PC-9 (cell line): Measurements from ENCODE around the gene COA8. TPM values are rescaled to one million over a fixed set of nuclear protein-coding genes. Genes with fewer than 3 reads are reported as not detected.
A peak's percentile ranks its signal among the peaks of the same experiment; 100 is the strongest.

Source experiments
- BruUV-seq: library from RNA; stranded (reverse); fragments of 400-500 nt; replicated peaks from 2 replicates; lab custom pipeline; 2021; lab: Mats Ljungman, UMichigan
- CTCF ChIA-PET: fragments of 300-600 bp; sonication (Branson Sonifier 250); formaldehyde crosslinking; loops from one replicate; lab custom pipeline; 2022; ENCODE audit warnings: antibody characterized with exemption; lab: Charles Lee
- POLR2A ChIA-PET: fragments of 300-600 bp; sonication (Branson Sonifier 250); formaldehyde crosslinking; loops from one replicate; lab custom pipeline; 2022; ENCODE audit warnings: antibody characterized with exemption; ENCODE audit not compliant: unreplicated experiment; lab: Charles Lee
- DNase-seq, 2 experiments: peaks; one replicate each; pipeline versions ENCODE4 v3.0.0 to v3.0.0-alpha.2; 2015 to 2022; ENCODE audit warnings: mixed read lengths in 1 of 2
- H2AFZ ChIP-seq: fragments of 200-600 bp; sonication (generic); 2 replicates; pipeline ENCODE4 v1.8.1; 2017; ENCODE audit warnings: antibody characterized with exemption
- H3F3A ChIP-seq: fragments of 200-600 bp; sonication (generic); 2 replicates; pipeline ENCODE4 v1.8.1; 2017; ENCODE audit warnings: antibody characterized with exemption, mild to moderate bottlenecking, low read depth; ENCODE audit not compliant: insufficient read depth
- H3K27ac ChIP-seq: fragments of 200-600 bp; sonication (generic); 2 replicates; pipeline ENCODE4 v1.6.1; 2016; ENCODE audit warnings: mixed run types
- H3K27me3 ChIP-seq: fragments of 200-600 bp; sonication (generic); 2 replicates; pipeline ENCODE4 v1.6.1; 2016; ENCODE audit warnings: low read depth, mixed run types; ENCODE audit not compliant: insufficient read depth
- H3K36me3 ChIP-seq: fragments of 200-600 bp; sonication (generic); 2 replicates; pipeline ENCODE4 v1.6.1; 2016; ENCODE audit warnings: low read depth, mixed run types
- H3K4me1 ChIP-seq: fragments of 200-600 bp; sonication (generic); replicated peaks from 2 replicates; pipeline ENCODE4 v1.6.1; 2016; ENCODE audit warnings: mixed run types; ENCODE audit not compliant: insufficient read depth
- H3K4me2 ChIP-seq: fragments of 200-600 bp; sonication (generic); 2 replicates; pipeline ENCODE4 v1.6.1; 2017; ENCODE audit warnings: mixed run types
- H3K4me3 ChIP-seq: fragments of 200-600 bp; sonication (generic); 2 replicates; pipeline ENCODE4 v1.6.1; 2016; ENCODE audit warnings: mixed run types
- H3K79me2 ChIP-seq: fragments of 200-600 bp; sonication (generic); 2 replicates; pipeline ENCODE4 v1.6.1; 2017; ENCODE audit warnings: low read depth, mixed run types
- H3K9me2 ChIP-seq: fragments of 200-600 bp; sonication (generic); 2 replicates; pipeline ENCODE4 v1.8.1; 2017; ENCODE audit warnings: mild to moderate bottlenecking; ENCODE audit not compliant: insufficient read depth
- H3K9me3 ChIP-seq: fragments of 200-600 bp; sonication (generic); 2 replicates; pipeline ENCODE4 v1.8.1; 2016; ENCODE audit warnings: low read depth; ENCODE audit not compliant: insufficient read depth
- H4K20me1 ChIP-seq: fragments of 200-600 bp; sonication (generic); 2 replicates; pipeline ENCODE4 v1.8.1; 2017; ENCODE audit not compliant: insufficient read depth
- CTCF ChIP-seq: fragments of 200-600 bp; sonication (generic); conservative IDR thresholded peaks from 2 replicates; pipeline ENCODE4 v1.6.1; 2017; ENCODE audit warnings: mixed run types, antibody characterized with exemption, mild to moderate bottlenecking, moderate library complexity
- EZH2 ChIP-seq: fragments of 200-600 bp; sonication (generic); IDR thresholded peaks from 2 replicates; pipeline ENCODE4 v1.8.0; 2017; ENCODE audit warnings: antibody characterized with exemption, low read depth
- intact Hi-C: fragments of 100-400 bp; cut with micrococcal nuclease; formaldehyde crosslinking; loops from one replicate; pipeline ENCODE4 v1.10.0; 2022; ENCODE audit not compliant: unreplicated experiment
- total RNA-seq: library from RNA; stranded (reverse); gene quantifications from 2 replicates; pipeline ENCODE4 v1.2.3, GENCODE V29; 2021

COA8 gene
- total RNA-seq, 1 experiment from 2014 or later: 101 TPM

GRCh38 chr14:103526914-103527248, 35.9 kb upstream of the COA8 start:
- Histone ChIP-seq H3K4me2 (peak overlapping the region; percentile 97; the same call in 1 of the 2 replicates), H3K27ac (no peak overlapping the region), H3K4me1 (peaks cover 27% of the 10 kb centered on the region), H3K36me3 (0 out of 2 replicates have a peak, but pooled peaks cover 12% of the 10 kb centered on the region), H2AFZ (no peak overlapping the region), H3K9me3 (no peaks in the 10 kb centered on the region), H3K79me2 (peaks cover 41% of the 10 kb centered on the region), H3K9me2 (no peaks in the 10 kb centered on the region), H3F3A (peaks cover 45% of the 10 kb centered on the region), H4K20me1 (peaks cover 20% of the 10 kb centered on the region), H3K27me3 (no peaks in the 10 kb centered on the region), H3K4me3 (no peak overlapping the region)
- TF ChIP-seq EZH2 (no peak), CTCF (no peak)
- no peak for DNase-seq
- ChIA-PET CTCF (no interaction called here), POLR2A (interaction anchor here (0.6 kb wide), 1 partner anchor 34 kb away, joined by 3 read pairs; no protein-coding TSS in a partner anchor)
- intact Hi-C loops: no loop called here
- BruUV-seq: no TSS peak

GRCh38 chr14:103527408-103528145, 35.2 kb upstream of the COA8 start:
- Histone ChIP-seq H3K79me2 (peaks cover 44% of the 10 kb centered on the region), H3K9me2 (no peaks in the 10 kb centered on the region), H3K27me3 (no peaks in the 10 kb centered on the region), H3K4me1 (peaks cover 23% of the 10 kb centered on the region), H3K4me2 (peak overlapping the region; percentile 97), H3K4me3 (peak overlapping the region; percentile 79; the same call in 1 of the 2 replicates), H3K36me3 (0 out of 2 replicates have a peak, but pooled peaks cover 12% of the 10 kb centered on the region), H2AFZ (no peak overlapping the region), H4K20me1 (peaks cover 27% of the 10 kb centered on the region), H3F3A (peaks cover 45% of the 10 kb centered on the region), H3K27ac (no peak overlapping the region), H3K9me3 (no peaks in the 10 kb centered on the region)
- no peak for TF ChIP-seq EZH2
- TF ChIP-seq CTCF: no peak
- intact Hi-C loops: no loop called here
- no peak for DNase-seq
- CTCF ChIA-PET: interaction anchor here (0.8 to 1.9 kb wide), 2 partner anchors 9 to 11 kb away, joined by 3 to 10 read pairs; no protein-coding TSS in a partner anchor
- BruUV-seq: no TSS peak
- POLR2A ChIA-PET: interaction anchor here (0.6 kb wide), 3 partner anchors 14 to 34 kb away, joined by 3 read pairs; no protein-coding TSS in a partner anchor

- TF ChIP-seq EZH2 (no peak), CTCF (no peak)
- H2AFZ ChIP-seq: peak overlapping the region; percentile 87
- peak overlapping the region; percentile 97 for H3K4me2 ChIP-seq
- H4K20me1 ChIP-seq: peaks cover 32% of the 10 kb centered on the region
- intact Hi-C loops: no loop called here
- H3K27ac ChIP-seq: no peak overlapping the region
- ChIA-PET CTCF (interaction anchor here (0.8 to 1.9 kb wide), 2 partner anchors 10 to 11 kb away, joined by 3 to 10 read pairs; no protein-coding TSS in a partner anchor), POLR2A (interaction anchor here (0.6 to 1.0 kb wide), 5 partner anchors 13 to 69 kb away, joined by 3 to 6 read pairs (median 3); no protein-coding TSS in a partner anchor)
- peaks cover 44% of the 10 kb centered on the region for H3K79me2 ChIP-seq
- 0 out of 2 replicates have a peak, but pooled peaks cover 12% of the 10 kb centered on the region for H3K36me3 ChIP-seq
- no peaks in the 10 kb centered on the region for H3K27me3 ChIP-seq
- peak in 1 of 2 experiments; percentile 40 for DNase-seq
- H3K4me1 ChIP-seq: peaks cover 23% of the 10 kb centered on the region
- peak overlapping the region; percentile 79 for H3K4me3 ChIP-seq
- no TSS peak for BruUV-seq
- peaks cover 44% of the 10 kb centered on the region for H3F3A ChIP-seq
- no peaks in the 10 kb centered on the region for H3K9me2 ChIP-seq
- no peaks in the 10 kb centered on the region for H3K9me3 ChIP-seq
Observed at GRCh38 chr14:103528146-103528586, 34.6 kb upstream of the COA8 start.
